Right lobe of liver (tissue), 4 donors: ENCODE results near the gene GPR22.

Experiments
- POLR2A ChIP-seq: fragments of 450-650 bp; IDR thresholded peaks from one replicate; pipeline ENCODE4 v1.6.1; 2017; ENCODE audit warnings: antibody characterized with exemption, mild to moderate bottlenecking
- TF ChIP-seq, protein P1 (sequence below), 4 donors: fragments of 200-600 bp in 3 of 4; fragments of 450-650 bp in 1 of 4; IDR thresholded peaks; one replicate each; pipeline versions ENCODE4 v1.5.1 to v1.8.0; 2016 to 2022; ENCODE audit warnings: antibody characterized with exemption in 4 of 4, mild to moderate bottlenecking in 2 of 4
- donor health status: DM: no; HTN: no; CAD: no.
- donor health status: DM: no; HTN: no; CAD: no.
- donor health status: DM: no; HTN: yes; CAD: no.

DNA sequence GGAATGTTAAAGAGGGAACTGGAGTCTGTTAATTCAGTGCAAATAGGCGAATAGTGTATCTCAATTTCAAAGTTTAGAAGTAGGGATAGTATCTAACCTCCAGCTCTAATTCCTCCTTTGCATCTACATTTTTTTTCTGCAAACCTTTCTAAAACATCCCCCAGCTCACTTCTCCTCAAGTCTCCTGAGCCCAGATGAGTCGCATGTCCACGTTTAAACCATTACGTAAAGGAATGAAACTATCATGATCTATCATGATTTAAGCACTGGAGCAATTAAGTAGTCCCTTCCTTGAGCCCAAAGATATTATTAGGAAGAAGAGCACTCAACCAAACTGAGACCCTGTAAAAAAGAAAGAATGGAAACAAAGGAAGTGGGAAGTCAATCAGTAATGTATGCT lies 29.9 kb downstream of the GPR22 start:
- TF ChIP-seq, protein P1, sequence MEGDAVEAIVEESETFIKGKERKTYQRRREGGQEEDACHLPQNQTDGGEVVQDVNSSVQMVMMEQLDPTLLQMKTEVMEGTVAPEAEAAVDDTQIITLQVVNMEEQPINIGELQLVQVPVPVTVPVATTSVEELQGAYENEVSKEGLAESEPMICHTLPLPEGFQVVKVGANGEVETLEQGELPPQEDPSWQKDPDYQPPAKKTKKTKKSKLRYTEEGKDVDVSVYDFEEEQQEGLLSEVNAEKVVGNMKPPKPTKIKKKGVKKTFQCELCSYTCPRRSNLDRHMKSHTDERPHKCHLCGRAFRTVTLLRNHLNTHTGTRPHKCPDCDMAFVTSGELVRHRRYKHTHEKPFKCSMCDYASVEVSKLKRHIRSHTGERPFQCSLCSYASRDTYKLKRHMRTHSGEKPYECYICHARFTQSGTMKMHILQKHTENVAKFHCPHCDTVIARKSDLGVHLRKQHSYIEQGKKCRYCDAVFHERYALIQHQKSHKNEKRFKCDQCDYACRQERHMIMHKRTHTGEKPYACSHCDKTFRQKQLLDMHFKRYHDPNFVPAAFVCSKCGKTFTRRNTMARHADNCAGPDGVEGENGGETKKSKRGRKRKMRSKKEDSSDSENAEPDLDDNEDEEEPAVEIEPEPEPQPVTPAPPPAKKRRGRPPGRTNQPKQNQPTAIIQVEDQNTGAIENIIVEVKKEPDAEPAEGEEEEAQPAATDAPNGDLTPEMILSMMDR (IDR thresholded peaks at IDR 0.05): no peak
- TF ChIP-seq POLR2A: no peak
